Measurements from ENCODE around the gene C1QTNF4.
"Not testable (repeated sequence)": the region's sequence is repeated elsewhere in the genome, so short reads cannot be mapped to it uniquely, and the experiment has no call there.

The C1QTNF4 gene

GRCh38 chr11:47564933-47565339, 29.3 kb downstream of the C1QTNF4 start:
- no peak for DNase-seq

DNA sequence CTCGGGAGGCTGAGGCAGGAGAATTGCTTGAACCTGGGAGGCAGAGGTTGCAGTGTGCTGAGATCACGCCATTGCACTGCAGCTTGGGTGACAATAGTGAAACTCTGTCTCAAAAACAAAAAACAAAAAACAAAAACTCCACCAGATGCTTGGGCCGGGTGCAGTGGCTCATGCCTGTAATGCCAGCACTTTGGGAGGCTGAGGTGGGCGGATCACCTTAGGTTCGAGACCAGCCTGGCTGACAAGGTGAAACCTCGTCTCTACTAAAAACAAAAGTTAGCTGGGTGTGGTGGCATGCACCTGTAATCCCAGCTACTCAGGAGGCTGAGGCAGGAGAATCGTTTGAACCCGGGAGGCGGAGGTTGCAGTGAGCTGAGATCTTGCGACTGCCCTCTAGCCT, 29.8 kb downstream of the C1QTNF4 start:
- not testable (repeated sequence) for DNase-seq

DNA sequence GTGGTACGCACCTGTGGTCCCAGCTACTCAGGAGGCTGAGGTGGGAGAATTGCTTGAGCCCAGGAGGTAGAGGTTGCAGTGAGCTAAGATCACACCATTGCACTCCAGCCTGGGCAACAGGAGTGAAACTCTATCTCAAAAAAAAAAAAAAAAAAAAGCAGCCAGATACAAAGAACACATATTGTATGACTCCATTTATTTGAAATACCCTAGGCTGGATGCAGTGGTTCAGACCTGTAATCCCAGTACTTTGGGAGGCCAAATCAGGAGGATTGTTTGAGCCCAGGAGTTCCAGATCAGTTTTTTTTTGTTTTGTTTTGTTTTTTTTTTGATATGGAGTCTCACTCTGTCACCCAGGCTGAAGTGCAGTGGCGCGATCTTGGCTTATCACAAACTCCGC, 31.8 kb downstream of the C1QTNF4 start:
- DNase-seq, result not testable (repeated sequence)

- DNase-seq, result no peak
Measured at GRCh38 chr11:47560426-47560825, 33.8 kb downstream of the C1QTNF4 start.

DNA sequence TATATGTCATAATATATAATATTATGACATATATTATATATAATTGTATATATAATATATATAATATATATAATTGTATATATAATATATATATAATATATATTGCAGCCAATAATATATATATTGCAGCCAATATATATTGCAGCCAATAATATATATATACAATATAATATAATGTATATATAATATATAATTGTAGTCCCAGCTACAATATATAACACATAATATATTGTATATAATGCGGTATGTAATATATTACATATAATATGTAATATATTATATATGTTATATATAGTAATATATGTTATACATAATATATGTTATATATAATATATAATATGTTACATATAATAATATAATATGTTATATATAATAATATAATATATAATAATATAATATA, 35.5 kb downstream of the C1QTNF4 start:
- DNase-seq, result no peak

- not testable (repeated sequence) for DNase-seq
Measured at GRCh38 chr11:47557004-47557403, 37.2 kb downstream of the C1QTNF4 start.

DNA sequence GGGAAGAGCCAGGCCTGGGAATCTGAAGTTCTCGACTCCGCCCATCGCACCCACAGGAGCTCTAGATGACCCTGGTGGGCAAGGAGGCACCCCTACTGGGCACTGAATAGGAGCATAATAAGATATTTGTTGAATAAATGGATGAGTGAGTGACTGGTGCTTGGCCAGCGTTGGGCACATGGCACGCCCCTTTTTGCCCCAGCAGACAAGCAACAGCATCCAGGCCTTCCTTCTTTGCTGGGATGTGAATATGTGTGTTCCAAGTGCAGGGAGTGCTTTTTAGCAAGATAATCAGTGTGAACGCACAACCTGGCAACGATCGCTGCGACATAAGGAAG, 40.8 kb downstream of the C1QTNF4 start:
- DNase-seq, result no peak

DNA sequence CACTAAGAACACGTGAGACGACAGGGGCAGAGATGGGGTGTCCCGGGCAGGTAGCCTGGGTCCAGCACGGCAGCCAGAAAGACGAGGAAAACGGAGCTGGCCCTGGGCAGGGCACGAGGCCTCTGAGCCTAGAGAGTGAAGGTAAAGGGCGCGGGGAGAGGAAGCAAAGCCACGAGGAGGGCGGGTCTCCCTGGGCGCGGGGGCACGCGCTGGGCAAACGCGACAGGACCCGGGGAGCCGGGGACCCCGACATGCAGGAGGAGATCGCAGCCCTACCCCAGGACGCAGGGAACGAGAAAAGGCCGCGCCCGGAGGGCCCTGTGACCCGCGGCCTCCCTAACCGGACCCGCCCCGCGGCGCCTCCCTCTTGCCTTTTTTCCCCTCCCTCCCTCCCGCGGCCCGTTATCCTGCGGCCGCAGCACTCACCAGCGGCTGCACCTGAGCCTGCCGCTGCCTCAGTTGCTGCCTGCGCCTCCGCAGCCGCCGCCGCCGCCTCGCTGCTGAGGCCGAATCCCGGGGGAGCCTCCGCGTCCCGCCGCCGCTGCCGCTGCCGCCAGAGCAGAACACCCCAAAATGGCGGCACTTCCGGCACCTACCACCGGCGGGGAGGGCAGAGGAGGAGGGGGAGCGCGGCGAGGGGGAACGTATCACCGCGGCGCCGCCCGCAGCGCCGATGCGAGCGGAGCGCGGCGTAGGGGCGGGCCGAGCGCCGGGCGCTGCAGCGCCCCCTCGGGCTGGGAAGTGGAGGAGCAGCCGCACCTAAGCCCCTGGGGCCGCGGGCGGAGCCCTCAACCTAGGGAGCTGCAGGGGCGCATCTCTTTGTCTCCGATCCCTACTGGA, 41.4 kb downstream of the C1QTNF4 start, which contains the start of gene CELF1:
Gene CELF1 (minus strand): TSS at position 567 of the 840 bp plus-strand sequence. CDS start 53,609 bp downstream, outside the sequence.
- DNase-seq, result peak; percentile 94

- no peak for DNase-seq
Measured at GRCh38 chr11:47552056-47552565, 42.1 kb downstream of the C1QTNF4 start.

DNA sequence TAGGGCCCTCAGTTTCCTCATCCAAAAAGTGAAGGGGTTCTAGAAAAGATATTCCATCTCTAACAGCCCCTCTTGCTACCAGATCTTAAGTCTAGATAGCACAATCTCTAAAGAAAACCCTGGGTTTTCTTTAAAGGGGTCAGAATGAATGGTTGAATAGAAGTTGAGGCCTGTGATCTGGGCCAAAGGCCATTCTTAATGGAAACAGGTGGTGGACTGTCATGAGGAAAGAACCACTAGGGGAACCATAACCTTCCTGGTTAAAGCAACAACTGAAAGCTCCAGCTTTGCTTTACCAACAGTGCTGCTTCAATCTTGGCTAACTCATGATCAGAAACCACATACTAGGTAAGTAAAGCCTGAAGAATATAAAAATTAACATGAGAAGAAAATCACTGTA, 43.1 kb downstream of the C1QTNF4 start:
- no peak for DNase-seq

DNA sequence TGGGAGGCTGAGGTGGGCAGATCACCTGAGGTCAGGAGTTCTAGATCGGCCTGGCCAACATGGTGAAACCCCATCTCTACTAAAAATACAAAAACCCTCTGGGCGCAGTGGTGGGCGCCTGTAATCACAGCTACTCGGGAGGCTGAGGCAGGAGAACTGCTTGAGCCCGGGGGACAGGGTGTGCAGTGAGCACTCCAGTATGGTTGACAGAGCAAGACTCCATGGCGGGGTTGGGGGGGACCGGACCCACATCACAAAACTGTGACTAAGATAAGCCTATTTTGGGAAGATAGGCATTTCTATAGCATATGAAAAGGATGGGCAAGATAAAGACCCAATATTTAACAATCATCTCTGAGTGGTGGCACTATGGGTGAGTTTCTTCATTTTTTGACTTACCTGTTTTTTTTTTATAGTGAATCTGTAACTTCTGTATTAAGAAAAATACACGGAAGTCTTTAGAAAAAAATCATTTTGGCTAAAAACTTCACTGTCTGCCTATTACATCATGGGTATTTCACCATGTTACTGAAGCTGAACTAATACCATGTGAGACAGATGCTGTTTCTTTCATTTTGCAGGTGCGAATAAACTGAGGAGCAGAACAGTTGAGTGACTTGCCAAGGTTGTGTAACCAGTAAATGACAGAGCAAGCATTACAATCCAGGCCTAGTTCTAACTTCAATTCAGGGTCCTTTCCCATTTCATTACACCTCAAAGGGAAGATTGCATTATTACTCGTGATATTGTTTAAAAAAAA, 43.7 kb downstream of the C1QTNF4 start:
- no peak for DNase-seq

GRCh38 chr11:47546274-47546673, 47.9 kb downstream of the C1QTNF4 start:
- DNase-seq, result not testable (repeated sequence)

DNA sequence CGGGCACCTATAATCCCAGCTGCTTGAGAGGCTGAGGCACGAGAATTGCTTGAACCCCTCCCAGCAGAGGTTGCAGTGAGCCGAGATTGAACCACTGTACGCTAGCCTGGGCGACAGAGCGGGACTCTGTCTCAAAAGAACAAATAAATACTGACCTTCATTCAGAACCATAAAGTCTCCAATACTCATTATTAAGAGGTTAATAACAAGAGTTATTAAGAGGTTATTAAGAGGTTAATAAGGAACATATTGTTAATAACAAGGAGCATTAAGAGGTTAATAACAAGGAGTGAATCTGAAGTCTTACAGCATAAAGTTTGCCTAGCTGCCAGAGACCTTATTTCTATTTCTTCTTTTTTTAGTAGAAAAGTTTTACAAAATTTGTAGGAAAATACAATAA, 48.9 kb downstream of the C1QTNF4 start:
- DNase-seq, result no peak

DNA sequence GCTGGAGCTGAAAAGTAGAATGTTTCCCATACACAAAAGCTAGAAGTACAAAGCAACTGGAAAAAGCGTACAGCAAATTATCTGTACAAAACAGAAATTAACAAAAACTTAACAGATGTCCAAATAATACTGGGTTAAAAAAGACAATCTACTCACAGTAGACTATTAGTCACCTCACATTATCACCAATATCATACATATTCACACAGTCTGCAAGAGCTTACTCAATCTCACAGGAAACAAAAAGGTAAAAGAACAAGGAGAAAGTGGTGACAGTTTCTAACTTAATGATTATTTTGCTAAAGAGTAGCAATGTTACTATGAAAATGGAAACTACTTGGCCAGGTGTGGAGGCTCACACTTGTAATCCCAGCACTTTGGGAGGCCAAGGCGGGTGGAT, 53.1 kb downstream of the C1QTNF4 start:
- DNase-seq, result no peak

- no peak for DNase-seq
Measured at GRCh38 chr11:47539681-47540039, 54.6 kb downstream of the C1QTNF4 start.

All from right forelimb (tissue), 1 donor.